ENCODE measurements around the gene TXNL4A.

GRCh38 chr18:79941473-79942119, 46.8 kb downstream of the TXNL4A start:
- TF ChIP-seq, protein P1, sequence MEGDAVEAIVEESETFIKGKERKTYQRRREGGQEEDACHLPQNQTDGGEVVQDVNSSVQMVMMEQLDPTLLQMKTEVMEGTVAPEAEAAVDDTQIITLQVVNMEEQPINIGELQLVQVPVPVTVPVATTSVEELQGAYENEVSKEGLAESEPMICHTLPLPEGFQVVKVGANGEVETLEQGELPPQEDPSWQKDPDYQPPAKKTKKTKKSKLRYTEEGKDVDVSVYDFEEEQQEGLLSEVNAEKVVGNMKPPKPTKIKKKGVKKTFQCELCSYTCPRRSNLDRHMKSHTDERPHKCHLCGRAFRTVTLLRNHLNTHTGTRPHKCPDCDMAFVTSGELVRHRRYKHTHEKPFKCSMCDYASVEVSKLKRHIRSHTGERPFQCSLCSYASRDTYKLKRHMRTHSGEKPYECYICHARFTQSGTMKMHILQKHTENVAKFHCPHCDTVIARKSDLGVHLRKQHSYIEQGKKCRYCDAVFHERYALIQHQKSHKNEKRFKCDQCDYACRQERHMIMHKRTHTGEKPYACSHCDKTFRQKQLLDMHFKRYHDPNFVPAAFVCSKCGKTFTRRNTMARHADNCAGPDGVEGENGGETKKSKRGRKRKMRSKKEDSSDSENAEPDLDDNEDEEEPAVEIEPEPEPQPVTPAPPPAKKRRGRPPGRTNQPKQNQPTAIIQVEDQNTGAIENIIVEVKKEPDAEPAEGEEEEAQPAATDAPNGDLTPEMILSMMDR (IDR thresholded peaks at IDR 0.05): no peak
- TF ChIP-seq SMC3 (IDR thresholded peaks at IDR 0.05; ENCODE audit: low read depth, low read length) (no peak), TAF1 (IDR thresholded peaks at IDR 0.05; ENCODE audit: borderline replicate concordance, low read depth, low read length) (no peak), EP300 (IDR thresholded peaks at IDR 0.05; ENCODE audit: borderline replicate concordance in 1 of 2, low read depth in 1 of 2, low read length in 1 of 2) (no peak), IRF3 (IDR thresholded peaks at IDR 0.05; ENCODE audit: low read depth, low read length) (no peak), EZH2phosphoT487 (IDR thresholded peaks at IDR 0.05; ENCODE audit: borderline replicate concordance, low read depth) (no peak), FOXM1 (IDR thresholded peaks at IDR 0.05; ENCODE audit: low read depth) (no peak), YY1 (IDR thresholded peaks at IDR 0.05; ENCODE audit: low read depth) (no peak), POLR2AphosphoS5 (IDR thresholded peaks at IDR 0.05; ENCODE audit: low read depth, low read length) (no peak)
- TF ChIP-seq, protein P2, sequence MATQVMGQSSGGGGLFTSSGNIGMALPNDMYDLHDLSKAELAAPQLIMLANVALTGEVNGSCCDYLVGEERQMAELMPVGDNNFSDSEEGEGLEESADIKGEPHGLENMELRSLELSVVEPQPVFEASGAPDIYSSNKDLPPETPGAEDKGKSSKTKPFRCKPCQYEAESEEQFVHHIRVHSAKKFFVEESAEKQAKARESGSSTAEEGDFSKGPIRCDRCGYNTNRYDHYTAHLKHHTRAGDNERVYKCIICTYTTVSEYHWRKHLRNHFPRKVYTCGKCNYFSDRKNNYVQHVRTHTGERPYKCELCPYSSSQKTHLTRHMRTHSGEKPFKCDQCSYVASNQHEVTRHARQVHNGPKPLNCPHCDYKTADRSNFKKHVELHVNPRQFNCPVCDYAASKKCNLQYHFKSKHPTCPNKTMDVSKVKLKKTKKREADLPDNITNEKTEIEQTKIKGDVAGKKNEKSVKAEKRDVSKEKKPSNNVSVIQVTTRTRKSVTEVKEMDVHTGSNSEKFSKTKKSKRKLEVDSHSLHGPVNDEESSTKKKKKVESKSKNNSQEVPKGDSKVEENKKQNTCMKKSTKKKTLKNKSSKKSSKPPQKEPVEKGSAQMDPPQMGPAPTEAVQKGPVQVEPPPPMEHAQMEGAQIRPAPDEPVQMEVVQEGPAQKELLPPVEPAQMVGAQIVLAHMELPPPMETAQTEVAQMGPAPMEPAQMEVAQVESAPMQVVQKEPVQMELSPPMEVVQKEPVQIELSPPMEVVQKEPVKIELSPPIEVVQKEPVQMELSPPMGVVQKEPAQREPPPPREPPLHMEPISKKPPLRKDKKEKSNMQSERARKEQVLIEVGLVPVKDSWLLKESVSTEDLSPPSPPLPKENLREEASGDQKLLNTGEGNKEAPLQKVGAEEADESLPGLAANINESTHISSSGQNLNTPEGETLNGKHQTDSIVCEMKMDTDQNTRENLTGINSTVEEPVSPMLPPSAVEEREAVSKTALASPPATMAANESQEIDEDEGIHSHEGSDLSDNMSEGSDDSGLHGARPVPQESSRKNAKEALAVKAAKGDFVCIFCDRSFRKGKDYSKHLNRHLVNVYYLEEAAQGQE (IDR thresholded peaks at IDR 0.05; ENCODE audit: low read depth, low read length): no peak
- TF ChIP-seq, protein P3, sequence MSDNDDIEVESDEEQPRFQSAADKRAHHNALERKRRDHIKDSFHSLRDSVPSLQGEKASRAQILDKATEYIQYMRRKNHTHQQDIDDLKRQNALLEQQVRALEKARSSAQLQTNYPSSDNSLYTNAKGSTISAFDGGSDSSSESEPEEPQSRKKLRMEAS (IDR thresholded peaks at IDR 0.05; ENCODE audit: low read depth): no peak

Data from SK-N-SH (cell line).